ENCODE results near the gene B4GALNT4. TPM values are rescaled to one million over a fixed set of nuclear protein-coding genes. Genes with fewer than 3 reads are reported as not detected.

The B4GALNT4 gene
- total RNA-seq, 1 experiment from 2014 or later = 20.0 TPM

DNA sequence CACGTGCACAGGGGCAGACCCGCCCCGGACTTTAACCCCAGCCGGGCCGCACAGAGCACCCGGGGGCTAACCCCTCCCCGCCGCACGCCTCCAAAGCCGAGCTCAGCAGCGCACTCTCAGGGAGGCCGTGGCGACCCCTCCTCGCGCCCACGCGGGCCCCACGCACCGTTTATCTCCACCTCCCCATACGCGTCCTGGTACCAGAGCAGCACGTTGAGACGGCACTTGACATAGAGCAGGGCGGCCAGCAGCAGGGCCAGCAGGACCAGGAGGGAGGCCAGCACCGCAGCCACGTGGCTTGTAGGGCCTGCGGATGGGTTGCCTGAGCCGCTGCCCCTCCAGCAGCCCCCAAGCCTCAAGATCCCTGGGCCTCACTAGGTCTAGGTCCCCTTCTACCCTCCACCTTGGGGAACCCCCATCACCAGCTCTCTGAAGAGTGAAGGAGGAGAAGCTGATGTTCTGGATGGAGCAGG, 38.4 kb downstream of the B4GALNT4 start:
- no peaks in the 10 kb centered on the region for H3K4me1 Mint-ChIP-seq (ENCODE audit: insufficient read depth, unreplicated experiment)
- no TSS peak for BruUV-seq (replicated peaks)
- no peak overlapping the region for H3K27ac Mint-ChIP-seq (ENCODE audit: low read depth, unreplicated experiment)
- intact Hi-C loops (cut with micrococcal nuclease) = loop anchor here (5.0 kb wide), 1 partner anchor 40 kb away; no protein-coding TSS in a partner anchor
- peaks cover 41% of the 10 kb centered on the region for H3K36me3 Mint-ChIP-seq (ENCODE audit: insufficient read depth, unreplicated experiment)
- ChIA-PET CTCF (interaction anchor here (1.2 to 1.6 kb wide), 2 partner anchors 9 to 41 kb away, joined by 3 to 6 read pairs; no protein-coding TSS in a partner anchor), POLR2A (interaction anchor here (0.9 to 4.7 kb wide), 8 partner anchors 9 to 170 kb away, joined by 3 to 27 read pairs (median 6); partner anchors contain the start of gene PKP3)
- TF ChIP-seq, protein P1, sequence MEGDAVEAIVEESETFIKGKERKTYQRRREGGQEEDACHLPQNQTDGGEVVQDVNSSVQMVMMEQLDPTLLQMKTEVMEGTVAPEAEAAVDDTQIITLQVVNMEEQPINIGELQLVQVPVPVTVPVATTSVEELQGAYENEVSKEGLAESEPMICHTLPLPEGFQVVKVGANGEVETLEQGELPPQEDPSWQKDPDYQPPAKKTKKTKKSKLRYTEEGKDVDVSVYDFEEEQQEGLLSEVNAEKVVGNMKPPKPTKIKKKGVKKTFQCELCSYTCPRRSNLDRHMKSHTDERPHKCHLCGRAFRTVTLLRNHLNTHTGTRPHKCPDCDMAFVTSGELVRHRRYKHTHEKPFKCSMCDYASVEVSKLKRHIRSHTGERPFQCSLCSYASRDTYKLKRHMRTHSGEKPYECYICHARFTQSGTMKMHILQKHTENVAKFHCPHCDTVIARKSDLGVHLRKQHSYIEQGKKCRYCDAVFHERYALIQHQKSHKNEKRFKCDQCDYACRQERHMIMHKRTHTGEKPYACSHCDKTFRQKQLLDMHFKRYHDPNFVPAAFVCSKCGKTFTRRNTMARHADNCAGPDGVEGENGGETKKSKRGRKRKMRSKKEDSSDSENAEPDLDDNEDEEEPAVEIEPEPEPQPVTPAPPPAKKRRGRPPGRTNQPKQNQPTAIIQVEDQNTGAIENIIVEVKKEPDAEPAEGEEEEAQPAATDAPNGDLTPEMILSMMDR (IDR thresholded peaks at IDR 0.05; ENCODE audit: unreplicated experiment) = no peak
- H3K27me3 Mint-ChIP-seq (ENCODE audit: insufficient read depth, unreplicated experiment) = no peaks in the 10 kb centered on the region
- no peak for DNase-seq (ENCODE audit: unreplicated experiment)
- H3K4me3 Mint-ChIP-seq (ENCODE audit: unreplicated experiment) = no peak overlapping the region
- no peaks in the 10 kb centered on the region for H3K9me3 Mint-ChIP-seq (ENCODE audit: unreplicated experiment)

DNA sequence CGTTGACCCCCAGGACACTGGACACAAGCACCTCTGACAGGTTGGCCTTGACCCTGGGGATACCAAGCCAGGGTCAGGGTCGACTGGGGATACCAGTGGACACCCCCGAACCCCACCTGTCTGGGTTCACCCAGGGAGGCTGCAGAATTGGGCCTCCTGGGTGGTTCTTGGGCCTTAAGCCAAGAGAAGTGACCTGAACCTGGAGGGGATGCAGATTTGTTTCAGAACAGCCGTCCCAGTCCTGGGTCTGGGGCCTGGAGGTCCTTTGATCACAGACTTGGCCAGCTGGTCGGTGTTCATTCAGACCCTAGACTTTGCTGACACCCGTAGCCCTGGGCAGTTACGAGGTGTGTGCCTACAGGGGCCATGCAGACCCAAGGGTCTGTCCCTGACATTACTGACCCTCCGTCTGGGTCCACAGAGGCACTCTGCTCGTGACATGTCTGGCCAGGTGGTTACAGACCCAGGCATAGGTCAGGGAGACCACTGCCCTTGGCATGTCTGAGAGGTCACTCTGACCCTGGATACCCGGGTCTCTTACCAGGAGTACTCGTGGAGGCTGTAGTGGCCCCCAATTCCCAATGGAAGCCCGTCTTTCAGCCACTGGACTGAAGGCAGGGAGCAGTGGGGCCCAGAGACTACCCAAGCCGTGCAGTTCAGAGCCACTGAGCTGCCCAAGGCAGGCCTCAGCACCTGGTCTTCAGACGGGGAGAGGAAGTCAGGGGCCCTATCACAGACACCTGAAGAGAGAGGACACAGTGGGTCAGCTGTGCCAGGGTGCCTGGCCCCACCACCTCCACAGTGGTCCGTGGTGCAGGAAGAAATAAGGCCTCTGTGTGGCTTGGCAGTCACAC, 39.1 kb downstream of the B4GALNT4 start:
- ChIA-PET CTCF (interaction anchor here (0.7 to 1.6 kb wide), 3 partner anchors 8 to 40 kb away, joined by 3 to 6 read pairs (median 3); no protein-coding TSS in a partner anchor), POLR2A (interaction anchor here (0.7 to 4.7 kb wide), 5 partner anchors 9 to 126 kb away, joined by 3 to 27 read pairs (median 3); partner anchors contain the start of gene PKP3)
- no peaks in the 10 kb centered on the region for H3K4me1 Mint-ChIP-seq (ENCODE audit: insufficient read depth, unreplicated experiment)
- H3K27me3 Mint-ChIP-seq (ENCODE audit: insufficient read depth, unreplicated experiment) = no peaks in the 10 kb centered on the region
- DNase-seq (ENCODE audit: unreplicated experiment) = no peak
- intact Hi-C loops (cut with micrococcal nuclease) = loop anchor here (5.0 kb wide), 1 partner anchor 39 kb away; no protein-coding TSS in a partner anchor
- H3K36me3 Mint-ChIP-seq (ENCODE audit: insufficient read depth, unreplicated experiment) = peaks cover 37% of the 10 kb centered on the region
- BruUV-seq (replicated peaks) = no TSS peak
- no peak overlapping the region for H3K27ac Mint-ChIP-seq (ENCODE audit: low read depth, unreplicated experiment)
- TF ChIP-seq, protein P1 (IDR thresholded peaks at IDR 0.05; ENCODE audit: unreplicated experiment) = no peak
- H3K9me3 Mint-ChIP-seq (ENCODE audit: unreplicated experiment) = no peaks in the 10 kb centered on the region
- no peak overlapping the region for H3K4me3 Mint-ChIP-seq (ENCODE audit: unreplicated experiment)

DNA sequence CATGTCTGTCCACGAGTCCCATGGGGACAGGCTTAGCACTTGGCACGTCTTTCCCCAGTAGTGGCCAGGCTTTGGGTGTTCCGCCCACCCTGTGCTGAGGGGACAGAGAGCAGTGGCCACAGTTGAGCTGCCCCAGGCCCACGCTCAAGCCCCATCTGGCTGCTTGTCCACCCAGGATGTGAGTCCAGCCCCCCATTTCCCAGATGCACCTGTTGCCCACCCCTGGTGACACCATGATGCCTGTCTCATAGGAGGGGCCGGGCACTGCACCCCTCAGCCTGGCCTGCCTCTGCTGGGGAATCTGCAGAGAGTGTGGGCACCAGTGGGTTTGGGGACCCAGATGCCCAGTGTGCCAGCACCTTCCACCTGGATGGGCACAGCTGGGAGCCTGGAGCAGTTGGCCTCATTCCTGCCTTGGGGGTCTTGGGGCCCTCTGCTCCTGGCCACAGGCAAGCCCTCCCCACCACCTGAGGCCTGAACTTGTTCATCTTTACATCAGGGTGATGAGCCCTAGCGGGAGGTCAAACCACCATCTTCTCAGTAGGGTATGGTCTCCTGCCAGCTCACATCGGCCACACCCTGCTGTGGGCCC, 39.8 kb downstream of the B4GALNT4 start:
- Mint-ChIP-seq H3K4me3 (ENCODE audit: unreplicated experiment) (no peak overlapping the region), H3K9me3 (ENCODE audit: unreplicated experiment) (no peaks in the 10 kb centered on the region), H3K4me1 (ENCODE audit: insufficient read depth, unreplicated experiment) (no peaks in the 10 kb centered on the region), H3K27ac (ENCODE audit: low read depth, unreplicated experiment) (no peak overlapping the region), H3K27me3 (ENCODE audit: insufficient read depth, unreplicated experiment) (no peaks in the 10 kb centered on the region), H3K36me3 (ENCODE audit: insufficient read depth, unreplicated experiment) (peaks cover 36% of the 10 kb centered on the region)
- intact Hi-C loops (cut with micrococcal nuclease) = loop anchor here (5.0 kb wide), 1 partner anchor 38 kb away; no protein-coding TSS in a partner anchor
- DNase-seq (ENCODE audit: unreplicated experiment) = no peak
- BruUV-seq (replicated peaks) = no TSS peak
- TF ChIP-seq, protein P1 (IDR thresholded peaks at IDR 0.05; ENCODE audit: unreplicated experiment) = no peak
- CTCF ChIA-PET = interaction anchor here (0.7 kb wide), 1 partner anchor 39 kb away, joined by 3 read pairs; no protein-coding TSS in a partner anchor
- POLR2A ChIA-PET = interaction anchor here (0.7 to 4.7 kb wide), 2 partner anchors 8 to 15 kb away, joined by 3 to 27 read pairs; partner anchors contain the start of gene PKP3
